Sigmoid colon (tissue), 3 donors: ENCODE measurements around the gene CEP104.

Experiments
- CTCF ChIP-seq, 4 experiments: fragments of 450-650 bp in 3 of 4; fragments of 200-600 bp in 1 of 4; IDR thresholded peaks; one replicate each; pipeline ENCODE4 v1.5.1; 2016 to 2019; ENCODE audit warnings: antibody characterized with exemption in 4 of 4, mild to moderate bottlenecking in 3 of 4, moderate library complexity in 2 of 4
- POLR2A ChIP-seq, 2 donors: fragments of 450-650 bp; IDR thresholded peaks; one replicate each; pipeline ENCODE4 v1.6.1; 2016; ENCODE audit warnings: antibody characterized with exemption in 2 of 2, mild to moderate bottlenecking in 2 of 2, moderate library complexity in 2 of 2

- TF ChIP-seq POLR2A (IDR thresholded peaks at IDR 0.05) (no peak), CTCF (IDR thresholded peaks at IDR 0.05) (no peak)
Measured at GRCh38 chr1:3763351-3764125, 93.5 kb downstream of the CEP104 start.
